ENCODE data around the gene COMP.
A peak's percentile ranks its signal among the peaks of the same experiment; 100 is the strongest.

Gene COMP

GRCh38 chr19:18834644-18834984 lies 43.5 kb upstream of the COMP start:
- no peaks in the 10 kb centered on the region for H3K27me3 ChIP-seq (ENCODE audit: control insufficient read depth, low read length)
- no peak overlapping the region for H3K27ac ChIP-seq (ENCODE audit: low read depth, low read length)
- peaks cover 82% of the 10 kb centered on the region for H3K79me2 ChIP-seq (ENCODE audit: control insufficient read depth, low read length)
- peaks cover 72% of the 10 kb centered on the region for H3K36me3 ChIP-seq (ENCODE audit: control insufficient read depth, low read length)
- TF ChIP-seq EZH2phosphoT487 (IDR thresholded peaks at IDR 0.05; ENCODE audit: borderline replicate concordance, low read length) = no peak
- TF ChIP-seq CTCF (IDR thresholded peaks at IDR 0.05; ENCODE audit: low read depth, low read length, poor library complexity, severe bottlenecking) = no peak
- no peaks in the 10 kb centered on the region for H3K9me2 ChIP-seq (replicated peaks; ENCODE audit: control insufficient read depth, low read length)
- peak overlapping the region; percentile 92 for H3K4me2 ChIP-seq (ENCODE audit: low read length)
- H3K9me3 ChIP-seq (ENCODE audit: control insufficient read depth, insufficient read depth, low read length) = no peaks in the 10 kb centered on the region
- peaks cover 3% of the 10 kb centered on the region; the same call in 1 of the 2 replicates for H3F3A ChIP-seq (ENCODE audit: control insufficient read depth, insufficient read depth)
- H3K4me3 ChIP-seq (ENCODE audit: low read length) = peak overlapping the region; percentile 95
- H3K4me1 ChIP-seq (ENCODE audit: control insufficient read depth, low read length) = peaks cover 52% of the 10 kb centered on the region
- H4K20me1 ChIP-seq (ENCODE audit: control insufficient read depth, insufficient read depth, low read depth, low read length) = peaks cover 55% of the 10 kb centered on the region

GRCh38 chr19:18833849-18834643 lies 42.9 kb upstream of the COMP start:
- H4K20me1 ChIP-seq (ENCODE audit: control insufficient read depth, insufficient read depth, low read depth, low read length) = peaks cover 51% of the 10 kb centered on the region
- no peaks in the 10 kb centered on the region for H3K9me3 ChIP-seq (ENCODE audit: control insufficient read depth, insufficient read depth, low read length)
- H3K4me3 ChIP-seq (ENCODE audit: low read length) = peak overlapping the region; percentile 95
- peaks cover 76% of the 10 kb centered on the region for H3K79me2 ChIP-seq (ENCODE audit: control insufficient read depth, low read length)
- H3K4me2 ChIP-seq (ENCODE audit: low read length) = peak overlapping the region; percentile 92
- peaks cover 48% of the 10 kb centered on the region for H3K4me1 ChIP-seq (ENCODE audit: control insufficient read depth, low read length)
- no peak for TF ChIP-seq CTCF (IDR thresholded peaks at IDR 0.05; ENCODE audit: low read depth, low read length, poor library complexity, severe bottlenecking)
- no peak for TF ChIP-seq EZH2phosphoT487 (IDR thresholded peaks at IDR 0.05; ENCODE audit: borderline replicate concordance, low read length)
- H3K36me3 ChIP-seq (ENCODE audit: control insufficient read depth, low read length) = peaks cover 67% of the 10 kb centered on the region
- peaks cover 3% of the 10 kb centered on the region; the same call in 1 of the 2 replicates for H3F3A ChIP-seq (ENCODE audit: control insufficient read depth, insufficient read depth)
- no peaks in the 10 kb centered on the region for H3K9me2 ChIP-seq (replicated peaks; ENCODE audit: control insufficient read depth, low read length)
- no peak overlapping the region for H3K27ac ChIP-seq (ENCODE audit: low read depth, low read length)
- H3K27me3 ChIP-seq (ENCODE audit: control insufficient read depth, low read length) = no peaks in the 10 kb centered on the region

- peaks cover 47% of the 10 kb centered on the region for H4K20me1 ChIP-seq (ENCODE audit: control insufficient read depth, insufficient read depth, low read depth, low read length)
- peak overlapping the region; percentile 62 for H3K27ac ChIP-seq (ENCODE audit: low read depth, low read length)
- TF ChIP-seq CTCF (IDR thresholded peaks at IDR 0.05; ENCODE audit: low read depth, low read length, poor library complexity, severe bottlenecking) (no peak), EZH2phosphoT487 (IDR thresholded peaks at IDR 0.05; ENCODE audit: borderline replicate concordance, low read length) (no peak)
- H3K9me3 ChIP-seq (ENCODE audit: control insufficient read depth, insufficient read depth, low read length) = no peaks in the 10 kb centered on the region
- no peaks in the 10 kb centered on the region for H3K9me2 ChIP-seq (replicated peaks; ENCODE audit: control insufficient read depth, low read length)
- H3K36me3 ChIP-seq (ENCODE audit: control insufficient read depth, low read length) = peaks cover 57% of the 10 kb centered on the region
- peaks cover 67% of the 10 kb centered on the region for H3K79me2 ChIP-seq (ENCODE audit: control insufficient read depth, low read length)
- no peaks in the 10 kb centered on the region for H3F3A ChIP-seq (ENCODE audit: control insufficient read depth, insufficient read depth)
- no peaks in the 10 kb centered on the region for H3K27me3 ChIP-seq (ENCODE audit: control insufficient read depth, low read length)
- H3K4me1 ChIP-seq (ENCODE audit: control insufficient read depth, low read length) = peaks cover 44% of the 10 kb centered on the region
- H3K4me3 ChIP-seq (ENCODE audit: low read length) = peak overlapping the region; percentile 95
- peak overlapping the region; percentile 92 for H3K4me2 ChIP-seq (ENCODE audit: low read length)
Observed at GRCh38 chr19:18833141-18833476, 42.0 kb upstream of the COMP start.
